H54 (cell line): ENCODE results near the gene PNKP.
A peak's percentile ranks its signal among the peaks of the same experiment; 100 is the strongest.

Experiments used
- DNase-seq: peaks from one replicate; pipeline ENCODE4 v3.0.0; 2011; ENCODE audit warnings: low spot score, mixed read lengths; ENCODE audit not compliant: insufficient read length
- FAIRE-seq: peaks from 3 replicates; lab custom pipeline; 2011; peaks lifted over from hg19 to GRCh38; lab: Jason Lieb, UNC
- POLR2A ChIP-seq: IDR thresholded peaks from 2 replicates; pipeline ENCODE4 v1.6.1; 2011; ENCODE audit warnings: low read depth, mild to moderate bottlenecking, low read length

The PNKP gene

GRCh38 chr19:49854378-49855263, 12.8 kb downstream of the PNKP start:
- no peak for TF ChIP-seq POLR2A
- FAIRE-seq (no peak), DNase-seq (no peak)

GRCh38 chr19:49853852-49854377, 13.5 kb downstream of the PNKP start:
- no peak for TF ChIP-seq POLR2A
- DNase-seq (no peak), FAIRE-seq (no peak)

DNA sequence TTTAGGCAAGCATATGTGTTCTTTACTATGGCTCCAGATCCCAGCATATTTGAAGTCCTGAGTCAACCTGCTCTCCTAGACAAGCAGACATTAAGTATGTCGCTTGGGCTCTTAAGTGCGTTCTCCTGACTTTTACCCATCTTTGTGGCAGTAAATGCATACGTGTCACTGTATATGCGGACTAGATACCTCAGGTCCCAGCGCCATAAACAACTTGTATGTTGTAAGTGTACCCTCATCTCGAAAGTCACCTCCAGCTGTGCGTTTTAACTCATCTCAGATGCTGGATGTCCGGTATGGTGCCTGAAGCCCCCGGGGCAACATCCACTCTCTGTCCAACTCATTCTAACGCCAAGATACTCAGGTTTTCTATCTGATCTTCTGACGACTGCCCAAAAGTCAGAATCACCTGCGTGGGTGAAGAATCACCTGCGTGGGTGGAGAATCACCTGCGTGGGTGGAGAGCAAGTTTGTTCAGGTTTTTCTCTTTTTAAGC, 14.7 kb downstream of the PNKP start:
- DNase-seq, result no peak
- no peak for FAIRE-seq
- no peak for TF ChIP-seq POLR2A

GRCh38 chr19:49851456-49852259, 15.7 kb downstream of the PNKP start:
- no peak for DNase-seq
- no peak for FAIRE-seq
- TF ChIP-seq POLR2A, result no peak

- DNase-seq (peak; percentile 97), FAIRE-seq (no peak)
- TF ChIP-seq POLR2A, result peak; percentile 76
Measured at GRCh38 chr19:49850487-49851342, 16.7 kb downstream of the PNKP start, which contains the start of gene PTOV1. Gene PTOV1, plus strand, starts transcription at chr19:49851159.

DNA sequence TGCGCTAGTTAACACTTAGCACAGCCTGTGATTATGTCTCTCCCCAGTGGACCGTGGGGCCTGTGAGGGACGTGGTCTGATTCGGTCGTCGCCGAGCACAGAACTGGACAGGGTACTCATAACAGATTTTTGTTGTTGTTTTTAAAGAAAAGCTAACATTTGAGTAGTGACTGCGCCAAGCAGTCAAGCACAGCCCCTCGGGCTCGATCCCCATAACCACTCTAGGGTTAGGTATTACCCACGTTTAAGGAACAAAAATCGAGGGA, 17.2 kb downstream of the PNKP start:
- no peak for TF ChIP-seq POLR2A
- FAIRE-seq, result no peak

GRCh38 chr19:49849433-49850220, 17.7 kb downstream of the PNKP start:
- FAIRE-seq, result no peak
- no peak for DNase-seq
- no peak for TF ChIP-seq POLR2A

More for the DNA sequence above, 17.2 kb downstream of the PNKP start:
- DNase-seq, result no peak

DNA sequence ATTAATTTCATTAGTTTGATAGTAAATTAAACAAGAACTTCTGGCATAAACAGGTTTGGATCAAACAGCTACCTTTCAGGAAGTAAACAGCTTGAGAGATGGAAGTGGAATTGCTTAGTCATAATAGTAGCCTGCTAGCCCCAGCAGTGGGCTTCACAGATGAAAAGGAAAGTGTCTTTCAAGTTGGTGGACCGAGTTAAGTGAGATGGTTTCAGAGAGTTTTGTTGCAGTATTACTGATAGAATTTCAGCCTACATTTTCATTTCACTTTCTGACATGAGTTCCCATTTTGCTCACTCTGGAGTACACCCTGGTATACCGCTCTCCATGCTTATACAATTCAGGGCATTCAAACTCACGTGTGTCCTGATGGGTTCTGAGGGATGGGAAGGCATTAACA, 18.4 kb downstream of the PNKP start:
- DNase-seq (no peak), FAIRE-seq (no peak)
- no peak for TF ChIP-seq POLR2A

DNA sequence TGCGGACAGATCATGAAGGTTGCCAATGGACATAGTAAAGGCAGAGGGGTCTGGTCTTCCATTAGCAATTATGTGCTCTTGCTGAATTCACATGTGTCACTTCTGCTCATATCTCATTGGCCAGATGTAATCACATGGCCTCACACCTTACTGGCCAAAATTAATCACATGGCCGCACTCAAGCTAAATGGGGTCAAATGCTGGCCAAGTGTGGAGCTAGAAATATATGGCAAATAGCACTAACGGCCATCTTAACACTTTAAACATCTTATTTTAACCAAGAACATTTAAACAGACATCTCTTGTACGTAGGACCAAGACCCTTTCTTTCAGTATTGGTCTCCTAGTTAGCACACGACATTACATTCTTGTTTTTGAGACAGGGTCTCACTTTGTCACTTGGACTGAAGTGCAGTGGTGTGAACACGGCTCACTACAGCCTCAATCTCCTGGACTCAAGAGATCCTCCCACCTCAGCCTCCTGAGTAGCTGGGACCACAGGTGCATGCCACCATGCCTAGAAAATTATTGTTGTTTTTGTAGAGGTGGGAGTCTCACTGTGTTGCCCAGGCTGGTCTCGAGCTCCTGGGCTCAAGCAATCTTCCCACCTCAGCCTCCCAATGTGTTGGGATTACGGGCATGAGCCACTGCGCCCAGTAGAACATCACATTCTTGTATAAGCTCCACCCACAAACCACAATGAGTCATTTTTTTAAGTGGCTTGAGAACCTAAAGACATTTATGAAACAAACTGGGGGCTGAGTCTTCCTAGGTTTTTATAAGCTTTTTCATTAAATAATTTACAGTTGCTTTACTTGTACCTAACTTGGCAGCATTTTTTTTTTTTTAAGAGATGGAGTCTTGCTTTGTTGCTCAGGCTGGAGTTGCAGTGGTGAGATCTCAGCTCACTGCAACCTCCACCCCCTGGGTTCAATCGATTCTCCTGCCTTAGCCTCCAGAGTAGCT, 19.4 kb downstream of the PNKP start:
- no peak for FAIRE-seq
- peak; percentile 90 for DNase-seq
- no peak for TF ChIP-seq POLR2A

DNA sequence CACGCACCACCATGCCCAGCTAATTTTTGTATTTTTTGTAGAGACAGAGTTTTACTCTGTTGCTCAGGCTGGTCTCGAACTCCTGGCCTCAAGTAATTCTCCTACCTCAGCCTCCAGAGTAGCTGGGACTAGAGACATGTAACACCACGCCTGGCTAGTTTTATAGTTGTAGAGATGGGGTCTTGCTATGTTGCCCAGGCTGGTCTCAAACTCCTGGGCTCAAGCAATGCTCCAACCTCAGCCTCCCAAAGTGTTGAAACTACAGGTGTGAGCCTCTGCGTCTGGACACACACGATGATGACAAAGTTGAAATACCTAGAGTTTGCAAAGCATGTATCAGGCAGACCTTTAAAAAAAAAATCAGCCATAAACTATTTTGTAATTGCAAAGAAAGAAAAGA, 21.0 kb downstream of the PNKP start:
- DNase-seq, result no peak
- no peak for FAIRE-seq
- TF ChIP-seq POLR2A, result no peak

GRCh38 chr19:49845414-49845813, 22.0 kb downstream of the PNKP start:
- FAIRE-seq, result no peak
- no peak for TF ChIP-seq POLR2A
- no peak for DNase-seq
